Stomach (tissue), 9 donors: ENCODE measurements around the gene SSTR3. TPM values are rescaled to one million over a fixed set of nuclear protein-coding genes. Genes with fewer than 3 reads are reported as not detected.

Experiments used
- DNase-seq, 2 donors: peaks; one replicate each; pipeline versions ENCODE4 v3.0.0 to v3.0.0-alpha.2; 2013 to 2019
- H3K27ac ChIP-seq, 5 donors: fragments of 200-600 bp in 4 of 5; sonication (generic) in 4 of 5; one replicate each; pipeline ENCODE4 v1.5.1; 2013 to 2019; ENCODE audit warnings: mild to moderate bottlenecking in 1 of 5, moderate library complexity in 1 of 5
- H3K27me3 ChIP-seq, 3 donors: fragments of 200-600 bp; sonication (generic); one replicate each; pipeline ENCODE4 v1.5.1; 2017 to 2019; ENCODE audit warnings: mixed run types in 1 of 3
- H3K36me3 ChIP-seq, 4 donors: fragments of 200-600 bp; sonication (generic); 1 replicate in 3 of 4; 2 replicates in 1 of 4; pipeline ENCODE4 v1.5.1; 2016 to 2019
- H3K4me1 ChIP-seq, 4 donors: fragments of 200-600 bp; sonication (generic); one replicate each; pipeline ENCODE4 v1.5.1; 2016 to 2019
- H3K4me3 ChIP-seq, 4 donors: fragments of 200-600 bp; sonication (generic) in 3 of 4; one replicate each; pipeline ENCODE4 v1.5.1; 2016 to 2019; ENCODE audit warnings: mild to moderate bottlenecking in 1 of 4
- H3K9me3 ChIP-seq, 4 donors: fragments of 200-600 bp; sonication (generic); one replicate each; pipeline ENCODE4 v1.5.1; 2016 to 2019
- CTCF ChIP-seq, 7 experiments: fragments of 450-650 bp in 4 of 7; fragments of 200-600 bp in 3 of 7; sonication (generic) in 3 of 7; IDR thresholded peaks; one replicate each; pipeline ENCODE4 v1.5.1; 2016 to 2019; ENCODE audit warnings: antibody characterized with exemption in 7 of 7, control low read depth in 2 of 7, mild to moderate bottlenecking in 1 of 7
- EP300 ChIP-seq: sonication (generic); formaldehyde crosslinking; IDR thresholded peaks from one replicate; pipeline ENCODE4 v1.6.1; 2017; ENCODE audit warnings: antibody characterized with exemption
- POLR2A ChIP-seq, 4 donors: fragments of 450-650 bp; IDR thresholded peaks; one replicate each; pipeline ENCODE4 v1.6.1; 2016; ENCODE audit warnings: antibody characterized with exemption in 4 of 4, control low read depth in 2 of 4, mild to moderate bottlenecking in 1 of 4, moderate library complexity in 1 of 4
- POLR2AphosphoS5 ChIP-seq, 3 donors: sonication (generic); formaldehyde crosslinking; IDR thresholded peaks; one replicate each; pipeline ENCODE4 v1.6.1; 2016; ENCODE audit warnings: antibody characterized with exemption in 3 of 3
- WGBS, 5 donors: extraction: QIAGEN DNeasy Blood & Tissue Kit in 3 of 5; methylation state at CpG; one replicate each; pipeline versions ENCODE4 v1.1.5 to v1.1.7; 2013 to 2018; 5-methylcytosine and 5-hydroxymethylcytosine counted together
- intact Hi-C: fragments of 100-400 bp; cut with DNase I; formaldehyde crosslinking; loops from one replicate; pipeline ENCODE4 v1.15.1; 2023; ENCODE audit warnings: low total_unique reads
- polyA plus RNA-seq, 3 donors: library from polyadenylated mRNA; stranded (reverse); fragments of 200-250 nt; gene quantifications; one replicate each; pipeline ENCODE4 v1.2.3, GENCODE V29; 2013
- total RNA-seq, 5 donors: library from RNA; depleted of rRNA; stranded (reverse); fragments of >200 nt; gene quantifications; one replicate each; pipeline versions ENCODE4 v1.1.0 to v1.2.3, GENCODE V29; 2014 to 2016
- donor health status: healthy with polysubstance abuse.
- donor health status: Bipolar disorder and iron deficiency.
- donor health status: healthy.

Gene SSTR3
- total and polyA plus RNA-seq, 8 donors, result 0.05 to 0.37 (median 0.12) TPM; not detected in 5

- TF ChIP-seq POLR2A (IDR thresholded peaks at IDR 0.05) (no peak), EP300 (no peak), CTCF (IDR thresholded peaks at IDR 0.05) (peak in 1 of 7 experiments; percentile 14), POLR2AphosphoS5 (IDR thresholded peaks at IDR 0.05) (peak; percentile 12 to 72 (median 49))
- Histone ChIP-seq H3K4me1 (peaks cover 34 to 57% (median 49%) of the 10 kb centered on the region in 4 donors), H3K27me3 (no peaks in the 10 kb centered on the region), H3K4me3 (peak overlapping the region in 1 of 4 donors; percentile 14), H3K27ac (peak overlapping the region; percentile 20 to 73 (median 62)), H3K36me3 (no peaks in the 10 kb centered on the region), H3K9me3 (no peaks in the 10 kb centered on the region)
- DNase-seq, result peak; percentile 62 to 91
- 10 to 25% (median 14%) methylated on average over 21 to 23 of the region's 23 CpGs for WGBS, 5 donors
- intact Hi-C loops, result no loop called here
These were observed 35.7 kb downstream of the SSTR3 start for GRCh38 chr22:37176464-37177061.

GRCh38 chr22:37175414-37176281 is 36.6 kb downstream of the SSTR3 start:
- DNase-seq, result peak in 1 of 2 donors; percentile 36
- Histone ChIP-seq H3K9me3 (no peaks in the 10 kb centered on the region), H3K4me1 (peaks cover 34 to 54% (median 49%) of the 10 kb centered on the region in 4 donors), H3K4me3 (no peak overlapping the region), H3K27ac (peak overlapping the region in 4 of 5 donors; percentile 53 to 73 (median 63)), H3K27me3 (no peaks in the 10 kb centered on the region), H3K36me3 (no peaks in the 10 kb centered on the region)
- 53 to 63% (median 59%) methylated on average over 17 to 18 of the region's 18 CpGs for WGBS, 5 donors
- TF ChIP-seq CTCF (IDR thresholded peaks at IDR 0.05) (no peak), EP300 (no peak), POLR2AphosphoS5 (IDR thresholded peaks at IDR 0.05) (no peak), POLR2A (IDR thresholded peaks at IDR 0.05) (no peak)
- intact Hi-C loops, result no loop called here

GRCh38 chr22:37174964-37175363 is 37.3 kb downstream of the SSTR3 start:
- Histone ChIP-seq H3K27me3 (no peaks in the 10 kb centered on the region), H3K36me3 (no peaks in the 10 kb centered on the region), H3K4me3 (no peak overlapping the region), H3K4me1 (peaks cover 34 to 52% (median 44%) of the 10 kb centered on the region in 4 donors), H3K27ac (no peak overlapping the region), H3K9me3 (no peaks in the 10 kb centered on the region)
- DNase-seq, result no peak
- no peak for TF ChIP-seq POLR2AphosphoS5 (IDR thresholded peaks at IDR 0.05)
- no peak for TF ChIP-seq POLR2A (IDR thresholded peaks at IDR 0.05)
- no peak for TF ChIP-seq EP300
- TF ChIP-seq CTCF (IDR thresholded peaks at IDR 0.05), result no peak
- intact Hi-C loops, result no loop called here
- 90 to 96% (median 93%) methylated on average over 9 of the region's 9 CpGs for WGBS, 5 donors

- Histone ChIP-seq H3K4me3 (no peak overlapping the region), H3K36me3 (no peaks in the 10 kb centered on the region), H3K9me3 (no peaks in the 10 kb centered on the region), H3K27ac (no peak overlapping the region), H3K27me3 (no peaks in the 10 kb centered on the region), H3K4me1 (peaks cover 30 to 40% (median 36%) of the 10 kb centered on the region in 4 donors)
- intact Hi-C loops, result no loop called here
- TF ChIP-seq POLR2AphosphoS5 (IDR thresholded peaks at IDR 0.05), result peak in 1 of 3 donors; percentile 25
- no peak for TF ChIP-seq CTCF (IDR thresholded peaks at IDR 0.05)
- no peak for TF ChIP-seq EP300
- 72 to 82% (median 77%) methylated on average over 6 of the region's 6 CpGs for WGBS, 5 donors
- DNase-seq, result no peak
These were observed 38.6 kb downstream of the SSTR3 start for GRCh38 chr22:37173709-37174108.
